ENCODE results near the gene RFFL. TPM values are rescaled to one million over a fixed set of nuclear protein-coding genes. Genes with fewer than 3 reads are reported as not detected.
"Not testable (repeated sequence)": the region's sequence is repeated elsewhere in the genome, so short reads cannot be mapped to it uniquely, and the experiment has no call there.

Gene RFFL
- total RNA-seq, 1 experiment from 2014 or later, result 23.7 TPM

GRCh38 chr17:35050170-35050569, 13.3 kb downstream of the RFFL start:
- no peak for DNase-seq (ENCODE audit: low read depth)

GRCh38 chr17:35048685-35049379, 14.7 kb downstream of the RFFL start:
- DNase-seq (ENCODE audit: low read depth), result no peak

GRCh38 chr17:35046740-35047283, 16.7 kb downstream of the RFFL start:
- peak; percentile 86 for DNase-seq (ENCODE audit: low read depth)

GRCh38 chr17:35046245-35046644, 17.3 kb downstream of the RFFL start:
- DNase-seq (ENCODE audit: low read depth), result no peak

GRCh38 chr17:35045458-35045979, 18.0 kb downstream of the RFFL start:
- DNase-seq (ENCODE audit: low read depth), result not testable (repeated sequence)

- DNase-seq (ENCODE audit: low read depth), result no peak
These were observed 19.3 kb downstream of the RFFL start for GRCh38 chr17:35044181-35044580.

- no peak for DNase-seq (ENCODE audit: low read depth)
These were observed 22.1 kb downstream of the RFFL start for GRCh38 chr17:35041390-35041789.

- no peak for DNase-seq (ENCODE audit: low read depth)
These were observed 25.1 kb downstream of the RFFL start for GRCh38 chr17:35038453-35038852.

GRCh38 chr17:35030780-35031179, 32.7 kb downstream of the RFFL start:
- no peak for DNase-seq (ENCODE audit: low read depth)

GRCh38 chr17:35028531-35029262, 34.8 kb downstream of the RFFL start:
- DNase-seq (ENCODE audit: low read depth), result no peak

- not testable (repeated sequence) for DNase-seq (ENCODE audit: low read depth)
These were observed 35.4 kb downstream of the RFFL start for GRCh38 chr17:35028097-35028496.

- DNase-seq (ENCODE audit: low read depth), result no peak
These were observed 38.0 kb downstream of the RFFL start for GRCh38 chr17:35025541-35025940.

- DNase-seq (ENCODE audit: low read depth), result no peak
These were observed 40.0 kb downstream of the RFFL start for GRCh38 chr17:35023538-35023937.

- peak; percentile 95 for DNase-seq (ENCODE audit: low read depth)
These were observed 40.9 kb downstream of the RFFL start for GRCh38 chr17:35022536-35023063.

GRCh38 chr17:35021520-35022380, 41.8 kb downstream of the RFFL start:
- DNase-seq (ENCODE audit: low read depth), result no peak

- DNase-seq (ENCODE audit: low read depth), result no peak
These were observed 43.9 kb downstream of the RFFL start for GRCh38 chr17:35019386-35020179.

GRCh38 chr17:35018814-35019213, 44.7 kb downstream of the RFFL start:
- DNase-seq (ENCODE audit: low read depth), result no peak

- DNase-seq (ENCODE audit: low read depth), result no peak
These were observed 46.5 kb downstream of the RFFL start for GRCh38 chr17:35017021-35017420.

GRCh38 chr17:35016369-35016768, 47.1 kb downstream of the RFFL start:
- DNase-seq (ENCODE audit: low read depth), result no peak

- no peak for DNase-seq (ENCODE audit: low read depth)
These were observed 51.8 kb downstream of the RFFL start for GRCh38 chr17:35011671-35012216.
